ENCODE measurements around the gene ZFHX2. TPM values are rescaled to one million over a fixed set of nuclear protein-coding genes. Genes with fewer than 3 reads are reported as not detected.

Gene ZFHX2
- total and polyA plus RNA-seq, 2 of the 13 experiments (the other 11 are each of a cell fraction or from before 2014, with no cell fraction given) = 0.17 to 0.44 TPM

GRCh38 chr14:23567186-23568020 is 15.8 kb upstream of the ZFHX2 start, which contains the start of gene AP1G2 (continued):
- TF ChIP-seq ZBTB46 (CRISPR knock-in tag; IDR thresholded peaks at IDR 0.05; ENCODE audit: borderline replicate concordance) = peak; percentile 89; the same call in 1 of the 2 replicates
- no peak; the same call in none of the 2 replicates for TF ChIP-seq ZNF264 (CRISPR knock-in tag; IDR thresholded peaks at IDR 0.05)
- TF ChIP-seq MZF1 (CRISPR knock-in tag; IDR thresholded peaks at IDR 0.05; ENCODE audit: borderline replicate concordance) = peak; percentile 96; the same call in 1 of the 2 replicates
- peak; percentile 75; the same call in 1 of the 2 replicates for TF ChIP-seq TFDP1 (CRISPR knock-in tag; IDR thresholded peaks at IDR 0.05; ENCODE audit: borderline replicate concordance)
- no peak; the same call in 1 of the 2 replicates for TF ChIP-seq DNMT1 (CRISPR knock-in tag; IDR thresholded peaks at IDR 0.05)
- peak; percentile 99 for TF ChIP-seq ZNF543 (CRISPR knock-in tag; IDR thresholded peaks at IDR 0.05)
- TF ChIP-seq ZNF891 (CRISPR knock-in tag; IDR thresholded peaks at IDR 0.05) = peak; percentile 86
- TF ChIP-seq JUNB (CRISPR knock-in tag; IDR thresholded peaks at IDR 0.05; ENCODE audit: borderline replicate concordance) = peak; percentile 56
- no peak; the same call in 1 of the 2 replicates for TF ChIP-seq E2F1 (CRISPR knock-in tag; IDR thresholded peaks at IDR 0.05)
- TF ChIP-seq TERF1 (CRISPR knock-in tag; IDR thresholded peaks at IDR 0.05) = no peak; the same call in 1 of the 2 replicates
- peak; percentile 67; the same call in 1 of the 2 replicates for TF ChIP-seq RCOR2 (CRISPR knock-in tag; IDR thresholded peaks at IDR 0.05)
- TF ChIP-seq CENPBD1 (CRISPR knock-in tag; IDR thresholded peaks at IDR 0.05; ENCODE audit: borderline replicate concordance, low read depth) = no peak
- TF ChIP-seq ZNF12 (CRISPR knock-in tag; IDR thresholded peaks at IDR 0.05) = peak; percentile 32; the same call in 1 of the 2 replicates
- TF ChIP-seq ZNF432 (CRISPR knock-in tag; IDR thresholded peaks at IDR 0.05; ENCODE audit: borderline replicate concordance) = no peak
- peak; percentile 93 for TF ChIP-seq ZNF512 (CRISPR knock-in tag; IDR thresholded peaks at IDR 0.05)
- peak; percentile 50 for TF ChIP-seq CTCF (CRISPR knock-in tag; IDR thresholded peaks at IDR 0.05)

Data from HepG2 (cell line).